Heart right ventricle (tissue), 16 donors: ENCODE results near the gene PVALEF. TPM values are rescaled to one million over a fixed set of nuclear protein-coding genes. Genes with fewer than 3 reads are reported as not detected.
A peak's percentile ranks its signal among the peaks of the same experiment; 100 is the strongest.

Experiments used
- ATAC-seq, 8 donors: fragments of 200-7000 bp; cut with Tn5 transposase; one replicate each; pipeline ENCODE4 v1.9.1; 2020; ENCODE audit warnings: mild to moderate bottlenecking in 8 of 8, moderate library complexity in 8 of 8, moderate number of reproducible peaks in 1 of 8
- DNase-seq, 2 donors: peaks; one replicate each; pipeline ENCODE4 v3.0.0-alpha.2; 2020
- H3K27ac ChIP-seq, 10 donors: fragments of 200-600 bp; sonication (generic) in 2 of 10; one replicate each; pipeline versions ENCODE4 v1.5.0 to v1.8.0; 2020 to 2022; ENCODE audit warnings: mild to moderate bottlenecking in 3 of 10
- H3K27me3 ChIP-seq, 7 donors: fragments of 200-600 bp; one replicate each; pipeline ENCODE4 v1.8.0; 2021 to 2022; ENCODE audit warnings: mild to moderate bottlenecking in 2 of 7
- H3K36me3 ChIP-seq, 9 donors: fragments of 200-600 bp; sonication (generic) in 1 of 9; one replicate each; pipeline versions ENCODE4 v1.5.0 to v1.8.0; 2020 to 2022; ENCODE audit warnings: mild to moderate bottlenecking in 2 of 9
- H3K4me1 ChIP-seq, 9 donors: fragments of 200-600 bp; sonication (generic) in 1 of 9; one replicate each; pipeline versions ENCODE4 v1.5.0 to v1.8.0; 2020 to 2022; ENCODE audit warnings: mild to moderate bottlenecking in 4 of 9
- H3K4me3 ChIP-seq, 10 donors: fragments of 200-600 bp; sonication (generic) in 2 of 10; one replicate each; pipeline versions ENCODE4 v1.5.0 to v1.8.0; 2020 to 2022; ENCODE audit warnings: mild to moderate bottlenecking in 7 of 10, moderate library complexity in 2 of 10
- H3K9me3 ChIP-seq, 11 donors: fragments of 200-600 bp in 10 of 11; sonication (generic) in 2 of 11; one replicate each; pipeline versions ENCODE4 v1.5.0 to v1.8.0; 2013 to 2022; ENCODE audit warnings: mild to moderate bottlenecking in 2 of 11, control low read depth in 1 of 11, moderate library complexity in 1 of 11
- CTCF ChIP-seq, 9 donors: fragments of 200-600 bp; sonication (generic) in 2 of 9; IDR thresholded peaks; one replicate each; pipeline versions ENCODE4 v1.5.0 to v1.8.0; 2021 to 2022; ENCODE audit warnings: antibody characterized with exemption in 9 of 9, mild to moderate bottlenecking in 5 of 9, moderate library complexity in 1 of 9
- WGBS, 2 donors: extraction: QIAGEN DNeasy Blood & Tissue Kit; methylation state at CpG; one replicate each; pipeline ENCODE4 v1.1.7; 2013; ENCODE audit warnings: inconsistent platforms in 1 of 2; 5-methylcytosine and 5-hydroxymethylcytosine counted together
- intact Hi-C, 10 donors: fragments of 100-400 bp; cut with DNase I; formaldehyde crosslinking; loops; one replicate each; pipeline versions ENCODE4 v1.11.1 to v1.14.2; 2022
- polyA plus RNA-seq, 2 donors: library from polyadenylated mRNA; stranded (reverse); fragments of 200-250 nt; gene quantifications; one replicate each; pipeline ENCODE4 v1.2.3, GENCODE V29; 2013
- total RNA-seq, 10 donors: library from RNA; stranded (reverse); fragmentation: NEBNext Ultra II Directional in 3 of 10; extraction: Animal tissue kit (Norgen Biotek cat#: 25700) in 3 of 10; gene quantifications; one replicate each; pipeline versions ENCODE4 v1.2.1 to v1.2.4, GENCODE V29; 2021 to 2023
- donor health status: Arrhythmogenic right ventricular cardiomyopathy.
- donor health status: ischemic (EF 13 %, LVEDD 7.1; RV severe dilation, severe dysfunction).
- donor health status: healthy with polysubstance abuse.
- donor health status: DM: no; HTN: yes; CAD: no.
- donor health status: DM: no; HTN: no; CAD: no.
- donor health status: ischemic (EF 25% LVEDD 6.9; RV normal size, moderate dysfunction).
- donor health status: ischemic (EF 25% LVEDD 5.7; RV mildly dilated, moderate dysfunction).
- donor health status: healthy.
- donor health status: DM: yes; HTN: yes; CAD: no.
- donor health status: Ischemic cardiomyopathy.
- donor health status: ischemic (EF 35%, LVEDD 5.7; RV mildly dilated, moderate dysfunction).
- donor health status: nonischemic (EF 11% LVEDD 7.7; RV severe dilation, severe dysfunction).
- donor health status: DM: yes; HTN: yes; CAD: no.
- donor health status: PGD.
- donor health status: ischemic (EF 29% LVEDD 5.4; RV normal size, mild dysfunction).
- donor health status: nonischemic (EF 23%, LVEDD 6.1; RV moderate dilation, normal function).

The PVALEF gene
- total and polyA plus RNA-seq, 12 donors: not detected

GRCh38 chr17:81127526-81128177 lies 37.7 kb upstream of the PVALEF start:
- peaks cover 0 to 3% (median 0%) of the 10 kb centered on the region in 9 donors for H3K36me3 ChIP-seq
- intact Hi-C loops: no loop called here
- H3K4me1 ChIP-seq: peaks cover 0 to 13% (median 7%) of the 10 kb centered on the region in 9 donors
- H3K27me3 ChIP-seq: peaks cover 0 to 8% (median 3%) of the 10 kb centered on the region in 7 donors
- H3K9me3 ChIP-seq: no peaks in the 10 kb centered on the region
- WGBS, 2 donors: 83 to 84% methylated on average over 21 to 25 of the region's 25 CpGs
- H3K4me3 ChIP-seq: no peak overlapping the region
- H3K27ac ChIP-seq: no peak overlapping the region
- TF ChIP-seq CTCF (IDR thresholded peaks at IDR 0.05): no peak
- ATAC-seq (no peak), DNase-seq (no peak)

GRCh38 chr17:81128338-81128737 lies 37.0 kb upstream of the PVALEF start:
- Histone ChIP-seq H3K4me1 (peaks cover 0 to 13% (median 7%) of the 10 kb centered on the region in 9 donors), H3K9me3 (no peaks in the 10 kb centered on the region), H3K27ac (no peak overlapping the region), H3K27me3 (peaks cover 0 to 1% (median 0%) of the 10 kb centered on the region in 7 donors), H3K36me3 (peaks cover 0 to 3% (median 0%) of the 10 kb centered on the region in 9 donors), H3K4me3 (no peak overlapping the region)
- DNase-seq (no peak), ATAC-seq (no peak)
- intact Hi-C loops: no loop called here
- no peak for TF ChIP-seq CTCF (IDR thresholded peaks at IDR 0.05)
- 88 to 92% methylated on average over 14 of the region's 14 CpGs for WGBS, 2 donors

- H3K4me3 ChIP-seq: no peak overlapping the region
These were observed 36.5 kb upstream of the PVALEF start for GRCh38 chr17:81128774-81129173.

GRCh38 chr17:81129289-81129688 lies 36.0 kb upstream of the PVALEF start:
- TF ChIP-seq CTCF (IDR thresholded peaks at IDR 0.05): no peak
- peaks cover 0 to 13% (median 7%) of the 10 kb centered on the region in 9 donors for H3K4me1 ChIP-seq
- no peaks in the 10 kb centered on the region for H3K27me3 ChIP-seq
- no peak for ATAC-seq
- H3K4me3 ChIP-seq: no peak overlapping the region
- WGBS, 2 donors: 90 to 94% methylated on average over 9 to 11 of the region's 11 CpGs
- H3K27ac ChIP-seq: no peak overlapping the region
- intact Hi-C loops: no loop called here
- H3K36me3 ChIP-seq: peaks cover 0 to 3% (median 0%) of the 10 kb centered on the region in 9 donors
- no peak for DNase-seq
- H3K9me3 ChIP-seq: no peaks in the 10 kb centered on the region

More at GRCh38 chr17:81128774-81129173, 36.5 kb upstream of the PVALEF start:
- intact Hi-C loops: no loop called here
- peak in 2 of 8 donors; percentile 4 to 27 for ATAC-seq
- TF ChIP-seq CTCF (IDR thresholded peaks at IDR 0.05): no peak
- no peaks in the 10 kb centered on the region for H3K27me3 ChIP-seq
- H3K36me3 ChIP-seq: peaks cover 0 to 3% (median 0%) of the 10 kb centered on the region in 9 donors
- no peak for DNase-seq
- no peaks in the 10 kb centered on the region for H3K9me3 ChIP-seq
- peaks cover 0 to 13% (median 7%) of the 10 kb centered on the region in 9 donors for H3K4me1 ChIP-seq
- 85 to 88% methylated on average over 23 of the region's 23 CpGs for WGBS, 2 donors
- no peak overlapping the region for H3K27ac ChIP-seq
